ENCODE data around the gene SLC12A4. TPM values are rescaled to one million over a fixed set of nuclear protein-coding genes. Genes with fewer than 3 reads are reported as not detected.
A peak's percentile ranks its signal among the peaks of the same experiment; 100 is the strongest.
"Not testable (repeated sequence)": the region's sequence is repeated elsewhere in the genome, so short reads cannot be mapped to it uniquely, and the experiment has no call there.

Gene SLC12A4
- total RNA-seq (2022) = 97.0 and 107 TPM in 2 replicates
- Bru-seq, nascent RNA = percentile 80 among the genes with signal in this experiment
- BruChase-seq, experiment 1, labeled RNA remaining after a 2-hour chase = percentile 83 among the genes with signal in this experiment
- BruChase-seq, experiment 2, labeled RNA remaining after a 6-hour chase = percentile 84 among the genes with signal in this experiment
- long read RNA-seq, full-length matches to known transcripts = 38 of 68 reads
- long read RNA-seq, partial matches to known transcripts = 15 of 68 reads
- long read RNA-seq, other reads (novel, unspliced or antisense) = 15 of 68 reads

- TF ChIP-seq CTCF (IDR thresholded peaks at IDR 0.05; ENCODE audit: insufficient read depth in 1 of 2, low read depth in 1 of 2, low read length in 1 of 2, severe bottlenecking in 1 of 2, unreplicated experiment in 1 of 2) = no peak
- peak within 1 kb of the TSS; percentile 93 for H3K27ac Mint-ChIP-seq (ENCODE audit: unreplicated experiment)
- CTCF ChIA-PET = no interaction called here
- POLR2A ChIA-PET = interaction anchor here (0.7 kb wide), 1 partner anchor 269 kb away, joined by 3 read pairs; no protein-coding TSS in a partner anchor
- Histone ChIP-seq H3K4me3 (ENCODE audit: low read depth, low read length) (peak within 1 kb of the TSS; percentile 66), H3K4me1 (peaks cover 29% of the 10 kb centered on the region), H3K36me3 (ENCODE audit: control insufficient read depth, insufficient read depth, low read length) (peaks cover 3% of the 10 kb centered on the region), H3K27me3 (replicated peaks; ENCODE audit: control insufficient read depth, insufficient read depth, low read length) (no peaks in the 10 kb centered on the region), H3K9me3 (no peaks in the 10 kb centered on the region)
- H3K36me3 Mint-ChIP-seq (ENCODE audit: insufficient read depth, unreplicated experiment) = peaks cover 33% of the 10 kb centered on the region
- peak within 1 kb of the TSS; percentile 89 for H3K4me3 Mint-ChIP-seq (ENCODE audit: unreplicated experiment)
- peaks cover 35% of the 10 kb centered on the region for H3K4me1 Mint-ChIP-seq (ENCODE audit: low read depth, unreplicated experiment)
- BruUV-seq (replicated peaks) = TSS peak; percentile 41
- no peaks in the 10 kb centered on the region for H3K27me3 Mint-ChIP-seq (ENCODE audit: insufficient read depth, unreplicated experiment)
- H3K9me3 Mint-ChIP-seq (ENCODE audit: unreplicated experiment) = no peaks in the 10 kb centered on the region
- intact Hi-C loops (cut with micrococcal nuclease; ENCODE audit: unreplicated experiment) = loop anchor here (1.0 kb wide), 1 partner anchor 33 kb away; no protein-coding TSS in a partner anchor
- peak; percentile 90 to 94 for DNase-seq
Observed at GRCh38 chr16:67968400-67969253, at the start of gene SLC12A4. TSS of gene SLC12A4 (minus strand) at chr16:67968637. CDS start at chr16:67968553, 84 bp downstream.

DNA sequence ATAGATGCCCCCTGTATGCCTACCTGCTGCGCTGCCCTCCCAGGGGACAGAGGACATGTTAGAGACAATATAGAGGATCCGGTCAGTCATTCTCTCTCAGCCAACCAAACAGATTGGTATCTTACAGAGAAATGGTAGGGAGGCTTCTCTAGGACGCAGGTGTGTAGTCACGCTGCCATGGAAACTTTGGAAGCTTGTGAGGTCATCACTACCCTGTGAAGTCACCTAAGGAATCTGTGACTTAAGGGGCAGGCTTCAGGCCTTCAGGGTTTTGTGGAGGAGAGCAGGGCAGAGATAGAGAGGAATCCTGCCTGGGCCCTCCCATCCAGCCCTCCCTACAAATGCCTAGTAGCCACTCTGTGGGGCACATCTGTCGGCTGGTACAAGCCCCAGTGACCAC lies 47.2 kb upstream of the SLC12A4 start, which contains the start of gene DPEP2NB:
Gene DPEP2NB, minus strand, starts transcription at position 231 of the 400 bp plus-strand sequence. Its CDS starts 141 bp downstream, at position 90.
- no peaks in the 10 kb centered on the region for H3K9me3 ChIP-seq
- no peaks in the 10 kb centered on the region for H3K4me1 ChIP-seq
- no peak for TF ChIP-seq CTCF (IDR thresholded peaks at IDR 0.05; ENCODE audit: insufficient read depth in 1 of 2, low read depth in 1 of 2, low read length in 1 of 2, severe bottlenecking in 1 of 2, unreplicated experiment in 1 of 2)
- no TSS peak for BruUV-seq (replicated peaks)
- no peak within 1 kb of the TSS for H3K4me3 ChIP-seq (ENCODE audit: low read depth, low read length)
- intact Hi-C loops (cut with micrococcal nuclease; ENCODE audit: unreplicated experiment) = no loop called here
- no peak within 1 kb of the TSS for H3K27ac Mint-ChIP-seq (ENCODE audit: unreplicated experiment)
- H3K4me3 Mint-ChIP-seq (ENCODE audit: unreplicated experiment) = no peak within 1 kb of the TSS
- H3K27me3 Mint-ChIP-seq (ENCODE audit: insufficient read depth, unreplicated experiment) = peaks cover 3% of the 10 kb centered on the region
- H3K9me3 Mint-ChIP-seq (ENCODE audit: unreplicated experiment) = no peaks in the 10 kb centered on the region
- POLR2A ChIA-PET = no interaction called here
- H3K27me3 ChIP-seq (replicated peaks; ENCODE audit: control insufficient read depth, insufficient read depth, low read length) = no peaks in the 10 kb centered on the region
- no peak for DNase-seq
- no peaks in the 10 kb centered on the region for H3K36me3 ChIP-seq (ENCODE audit: control insufficient read depth, insufficient read depth, low read length)
- CTCF ChIA-PET = interaction anchor here (1.1 kb wide), 1 partner anchor 312 kb away, joined by 3 read pairs; no protein-coding TSS in a partner anchor
- H3K4me1 Mint-ChIP-seq (ENCODE audit: low read depth, unreplicated experiment) = peaks cover 8% of the 10 kb centered on the region
- peaks cover 6% of the 10 kb centered on the region for H3K36me3 Mint-ChIP-seq (ENCODE audit: insufficient read depth, unreplicated experiment)

DNA sequence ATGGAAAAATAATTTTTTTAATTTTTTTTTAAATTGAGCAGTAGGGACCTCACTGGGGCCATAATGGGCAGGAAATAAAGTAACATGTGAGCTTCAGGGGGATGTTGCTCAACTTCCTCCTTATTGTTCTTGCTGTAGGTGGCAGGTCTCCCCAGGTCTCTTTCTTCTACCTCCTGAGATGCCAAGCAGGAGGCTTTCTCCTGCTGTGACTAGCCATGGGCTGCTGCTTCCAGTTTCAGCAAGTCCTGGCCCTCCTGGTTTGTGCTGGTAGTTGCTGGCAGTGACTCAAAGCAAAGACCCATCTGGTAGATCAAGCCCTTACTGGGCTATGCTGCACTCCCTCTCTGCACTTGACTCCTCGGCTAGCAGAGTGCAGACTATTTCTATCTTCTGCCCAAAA lies 45.0 kb upstream of the SLC12A4 start:
- no peak for TF ChIP-seq CTCF (IDR thresholded peaks at IDR 0.05; ENCODE audit: insufficient read depth in 1 of 2, low read depth in 1 of 2, low read length in 1 of 2, severe bottlenecking in 1 of 2, unreplicated experiment in 1 of 2)
- BruUV-seq (replicated peaks) = no TSS peak
- H3K4me1 Mint-ChIP-seq (ENCODE audit: low read depth, unreplicated experiment) = no peaks in the 10 kb centered on the region
- ChIA-PET CTCF (no interaction called here), POLR2A (no interaction called here)
- H3K4me3 ChIP-seq (ENCODE audit: low read depth, low read length) = no peak overlapping the region
- no peaks in the 10 kb centered on the region for H3K9me3 Mint-ChIP-seq (ENCODE audit: unreplicated experiment)
- no peak for DNase-seq
- no peak overlapping the region for H3K4me3 Mint-ChIP-seq (ENCODE audit: unreplicated experiment)
- H3K36me3 Mint-ChIP-seq (ENCODE audit: insufficient read depth, unreplicated experiment) = no peaks in the 10 kb centered on the region
- no peaks in the 10 kb centered on the region for H3K27me3 ChIP-seq (replicated peaks; ENCODE audit: control insufficient read depth, insufficient read depth, low read length)
- no peak overlapping the region for H3K27ac Mint-ChIP-seq (ENCODE audit: unreplicated experiment)
- no peaks in the 10 kb centered on the region for H3K4me1 ChIP-seq
- H3K9me3 ChIP-seq = no peaks in the 10 kb centered on the region
- H3K27me3 Mint-ChIP-seq (ENCODE audit: insufficient read depth, unreplicated experiment) = peaks cover 6% of the 10 kb centered on the region
- no peaks in the 10 kb centered on the region for H3K36me3 ChIP-seq (ENCODE audit: control insufficient read depth, insufficient read depth, low read length)
- intact Hi-C loops (cut with micrococcal nuclease; ENCODE audit: unreplicated experiment) = no loop called here

- H3K4me3 Mint-ChIP-seq (ENCODE audit: unreplicated experiment); H3K27me3 ChIP-seq (replicated peaks; ENCODE audit: control insufficient read depth, insufficient read depth, low read length); H3K27me3 Mint-ChIP-seq (ENCODE audit: insufficient read depth, unreplicated experiment); BruUV-seq (replicated peaks); H3K36me3 ChIP-seq (ENCODE audit: control insufficient read depth, insufficient read depth, low read length); H3K4me3 ChIP-seq (ENCODE audit: low read depth, low read length); H3K9me3 Mint-ChIP-seq (ENCODE audit: unreplicated experiment); DNase-seq; H3K4me1 ChIP-seq; H3K27ac Mint-ChIP-seq (ENCODE audit: unreplicated experiment); intact Hi-C loops (cut with micrococcal nuclease; ENCODE audit: unreplicated experiment); H3K4me1 Mint-ChIP-seq (ENCODE audit: low read depth, unreplicated experiment); H3K9me3 ChIP-seq; H3K36me3 Mint-ChIP-seq (ENCODE audit: insufficient read depth, unreplicated experiment): not testable (repeated sequence)
- POLR2A ChIA-PET = interaction anchor here (0.6 kb wide), 1 partner anchor 14 kb away, joined by 4 read pairs; no protein-coding TSS in a partner anchor
- CTCF ChIA-PET = interaction anchor here (0.6 kb wide), 1 partner anchor 10 kb away, joined by 3 read pairs; no protein-coding TSS in a partner anchor
Observed at GRCh38 chr16:68009872-68010271, 41.4 kb upstream of the SLC12A4 start.
